Spleen (tissue), 11 donors: Measurements from ENCODE around the gene EIPR1. TPM values are rescaled to one million over a fixed set of nuclear protein-coding genes. Genes with fewer than 3 reads are reported as not detected.

Experiments
- DNase-seq: peaks from one replicate; pipeline ENCODE4 v3.0.0-alpha.2; 2020
- H3K27ac ChIP-seq, 8 donors: fragments of 200-600 bp; sonication (generic) in 7 of 8; 1 replicate in 4 of 8; 2 replicates in 4 of 8; pipeline versions ENCODE4 v1.5.0 to v1.8.0; 2016 to 2021; ENCODE audit warnings: inconsistent platforms in 4 of 8, mild to moderate bottlenecking in 4 of 8, moderate library complexity in 1 of 8
- H3K27me3 ChIP-seq, 7 donors: fragments of 200-600 bp; sonication (generic) in 6 of 7; replicated peaks in 1 of 7; 1 replicate in 4 of 7; 2 replicates in 3 of 7; pipeline versions ENCODE4 v1.5.0 to v1.8.0; 2016 to 2021; ENCODE audit warnings: inconsistent platforms in 3 of 7, mild to moderate bottlenecking in 1 of 7
- H3K36me3 ChIP-seq, 6 donors: fragments of 200-600 bp; sonication (generic) in 5 of 6; 1 replicate in 4 of 6; 2 replicates in 2 of 6; pipeline versions ENCODE4 v1.5.0 to v1.8.0; 2016 to 2021; ENCODE audit warnings: inconsistent platforms in 2 of 6
- H3K4me1 ChIP-seq, 6 donors: fragments of 200-600 bp; sonication (generic) in 5 of 6; 1 replicate in 3 of 6; 2 replicates in 3 of 6; pipeline versions ENCODE4 v1.5.0 to v1.8.0; 2016 to 2021; ENCODE audit warnings: inconsistent platforms in 3 of 6
- H3K4me3 ChIP-seq, 8 donors: fragments of 200-600 bp; sonication (generic) in 7 of 8; 1 replicate in 4 of 8; 2 replicates in 4 of 8; pipeline versions ENCODE4 v1.5.0 to v1.8.0; 2016 to 2021; ENCODE audit warnings: inconsistent platforms in 4 of 8, mild to moderate bottlenecking in 4 of 8, moderate library complexity in 2 of 8
- H3K9me3 ChIP-seq, 8 donors: fragments of 200-600 bp; sonication (generic) in 7 of 8; 1 replicate in 4 of 8; 2 replicates in 4 of 8; pipeline versions ENCODE4 v1.5.0 to v1.8.0; 2016 to 2021; ENCODE audit warnings: inconsistent platforms in 4 of 8
- CTCF ChIP-seq, 11 experiments: fragments of 200-600 bp in 7 of 11; fragments of 450-650 bp in 4 of 11; sonication (generic) in 4 of 11; IDR thresholded peaks in 8 of 11; conservative IDR thresholded peaks in 3 of 11; 1 replicate in 7 of 11; 2 replicates in 4 of 11; pipeline versions ENCODE4 v1.4.0 to v1.8.0; 2016 to 2021; ENCODE audit warnings: antibody characterized with exemption in 11 of 11, inconsistent platforms in 4 of 11, mild to moderate bottlenecking in 1 of 11
- POLR2A ChIP-seq, 3 donors: fragments of 450-650 bp; IDR thresholded peaks; one replicate each; pipeline ENCODE4 v1.5.1; 2017; ENCODE audit warnings: antibody characterized with exemption in 3 of 3, mild to moderate bottlenecking in 1 of 3
- POLR2AphosphoS5 ChIP-seq, 3 donors: sonication (generic); formaldehyde crosslinking; IDR thresholded peaks; one replicate each; pipeline ENCODE4 v1.5.1; 2017; ENCODE audit warnings: antibody characterized with exemption in 3 of 3
- WGBS, 5 donors: extraction: QIAGEN DNeasy Blood & Tissue Kit in 3 of 5; methylation state at CpG; one replicate each; pipeline versions ENCODE4 v1.1.5 to v1.1.7; 2013 to 2018; 5-methylcytosine and 5-hydroxymethylcytosine counted together
- intact Hi-C: fragments of 100-400 bp; cut with DNase I; formaldehyde crosslinking; loops from one replicate; pipeline ENCODE4 v1.15.0; 2023; ENCODE audit warnings: low total_unique reads
- polyA plus RNA-seq, 3 donors: library from polyadenylated mRNA; stranded (reverse); fragments of 200-250 nt; gene quantifications; one replicate each; pipeline ENCODE4 v1.2.1, GENCODE V29; 2013
- total RNA-seq, 7 donors: library from RNA; depleted of rRNA in 3 of 7; stranded (reverse); fragments of >200 nt in 3 of 7; fragmentation: NEBNext Ultra II Directional in 4 of 7; extraction: Animal tissue kit (Norgen Biotek cat#: 25700) in 4 of 7; gene quantifications; one replicate each; pipeline versions ENCODE4 v1.1.0 to v1.2.1, GENCODE V29; 2016 to 2021
- donor health status: healthy with polysubstance abuse.
- donor health status: DM: no; HTN: no; CAD: no; lungs with moderate emphysema.
- donor health status: DM: no; HTN: no; CAD: no.
- donor health status: Bipolar disorder and iron deficiency.
- donor health status: healthy.
- donor health status: DM: no; HTN: no; CAD: no.
- donor health status: DM: yes; HTN: yes; CAD: no.

Gene EIPR1
- total and polyA plus RNA-seq, 10 donors: 16.1 to 60.1 (median 26.3) TPM

- H3K9me3 ChIP-seq: no peaks in the 10 kb centered on the region
- intact Hi-C loops: no loop called here
- no peaks in the 10 kb centered on the region for H3K27me3 ChIP-seq
- H3K4me3 ChIP-seq: no peak overlapping the region
- no peak for TF ChIP-seq POLR2AphosphoS5 (IDR thresholded peaks at IDR 0.05)
- TF ChIP-seq POLR2A (IDR thresholded peaks at IDR 0.05): no peak
- no peak for TF ChIP-seq CTCF (IDR thresholded peaks at IDR 0.05 in 8 of 11, conservative IDR thresholded peaks at IDR 0.05 in 3 of 11)
- peaks cover 0 to 96% (median 44%) of the 10 kb centered on the region in 6 donors for H3K36me3 ChIP-seq
- no peak overlapping the region for H3K27ac ChIP-seq
- H3K4me1 ChIP-seq: peaks cover 0 to 23% (median 3%) of the 10 kb centered on the region in 6 donors
- no peak for DNase-seq
- 82 to 95% (median 93%) methylated on average over 11 of the region's 11 CpGs for whole genome bisulfite sequencing, 5 donors
Observed at GRCh38 chr2:3404349-3404894, 26.8 kb upstream of the EIPR1 start.

GRCh38 chr2:3403587-3404334, 26.1 kb upstream of the EIPR1 start:
- WGBS, 5 donors: 80 to 91% (median 90%) methylated on average over 11 of the region's 11 CpGs
- DNase-seq: no peak

GRCh38 chr2:3399829-3400228, 22.2 kb upstream of the EIPR1 start:
- H3K27me3 ChIP-seq: no peaks in the 10 kb centered on the region
- TF ChIP-seq POLR2AphosphoS5 (IDR thresholded peaks at IDR 0.05) (no peak), CTCF (IDR thresholded peaks at IDR 0.05 in 8 of 11, conservative IDR thresholded peaks at IDR 0.05 in 3 of 11) (no peak), POLR2A (IDR thresholded peaks at IDR 0.05) (no peak)
- peaks cover 0 to 10% (median 0%) of the 10 kb centered on the region in 6 donors for H3K4me1 ChIP-seq
- no peak overlapping the region for H3K4me3 ChIP-seq
- peaks cover 9 to 34% (median 31%) of the 10 kb centered on the region in 8 donors for H3K9me3 ChIP-seq
- peaks cover 0 to 99% (median 43%) of the 10 kb centered on the region in 6 donors for H3K36me3 ChIP-seq
- intact Hi-C loops: no loop called here
- WGBS, 5 donors: 71 to 93% (median 79%) methylated on average over 6 to 9 of the region's 9 CpGs
- no peak for DNase-seq
- H3K27ac ChIP-seq: no peak overlapping the region

More at GRCh38 chr2:3403587-3404334, 26.1 kb upstream of the EIPR1 start:
- Histone ChIP-seq H3K36me3 (peaks cover 0 to 98% (median 44%) of the 10 kb centered on the region in 6 donors), H3K27ac (peak overlapping the region in 2 of 8 donors; percentile 13 to 16), H3K27me3 (no peaks in the 10 kb centered on the region), H3K4me3 (no peak overlapping the region), H3K9me3 (no peaks in the 10 kb centered on the region), H3K4me1 (peaks cover 0 to 23% (median 3%) of the 10 kb centered on the region in 6 donors)
- intact Hi-C loops: no loop called here
- TF ChIP-seq POLR2AphosphoS5 (IDR thresholded peaks at IDR 0.05): no peak

- peaks cover 9 to 39% (median 33%) of the 10 kb centered on the region in 8 donors for H3K9me3 ChIP-seq
- WGBS, 5 donors: 73 to 84% (median 75%) methylated on average over 3 of the region's 3 CpGs
- no peak overlapping the region for H3K27ac ChIP-seq
- no peak overlapping the region for H3K4me3 ChIP-seq
- DNase-seq: no peak
- no peaks in the 10 kb centered on the region for H3K27me3 ChIP-seq
- no peak for TF ChIP-seq POLR2AphosphoS5 (IDR thresholded peaks at IDR 0.05)
- TF ChIP-seq CTCF (IDR thresholded peaks at IDR 0.05 in 8 of 11, conservative IDR thresholded peaks at IDR 0.05 in 3 of 11): no peak
- no peak for TF ChIP-seq POLR2A (IDR thresholded peaks at IDR 0.05)
- peaks cover 0 to 10% (median 0%) of the 10 kb centered on the region in 6 donors for H3K4me1 ChIP-seq
- intact Hi-C loops: no loop called here
- peaks cover 0 to 99% (median 43%) of the 10 kb centered on the region in 6 donors for H3K36me3 ChIP-seq
Observed at GRCh38 chr2:3399381-3399780, 21.8 kb upstream of the EIPR1 start.
